PC-3 (cell line): ENCODE results near the gene XG. TPM values are rescaled to one million over a fixed set of nuclear protein-coding genes. Genes with fewer than 3 reads are reported as not detected.

ENCODE experiments used
- ATAC-seq: fragments of 200-7000 bp; cut with Tn5 transposase; 2 replicates; pipeline ENCODE4 v1.9.1; 2020; ENCODE audit warnings: mild to moderate bottlenecking, moderate library complexity
- BruUV-seq: library from RNA; stranded (reverse); fragments of 400-500 nt; replicated peaks from 2 replicates; lab custom pipeline; 2021; lab: Mats Ljungman, UMichigan
- CTCF ChIA-PET: fragments of 300-600 bp; sonication (Branson Sonifier 250); formaldehyde crosslinking; loops from one replicate; lab custom pipeline; 2022; ENCODE audit warnings: antibody characterized with exemption; lab: Charles Lee
- POLR2A ChIA-PET: fragments of 300-600 bp; sonication (Branson Sonifier 250); formaldehyde crosslinking; loops from one replicate; lab custom pipeline; 2022; ENCODE audit warnings: antibody characterized with exemption; ENCODE audit not compliant: unreplicated experiment; lab: Charles Lee
- DNase-seq: peaks from one replicate; pipeline ENCODE4 v3.0.0-alpha.2; 2015
- H2AFZ ChIP-seq: fragments of 300-600 bp; sonication (generic); 2 replicates; pipeline ENCODE4 v1.6.0; 2016; ENCODE audit warnings: antibody characterized with exemption, low read length
- H3F3A ChIP-seq: fragments of 300-600 bp; sonication (generic); one replicate; pipeline ENCODE4 v1.6.0; 2017; ENCODE audit warnings: antibody characterized with exemption, low read length, control low read depth, mild to moderate bottlenecking; ENCODE audit not compliant: unreplicated experiment
- H3K27ac ChIP-seq: fragments of 300-600 bp; sonication (generic); 2 replicates; pipeline ENCODE4 v1.5.1; 2016; ENCODE audit warnings: mild to moderate bottlenecking, low read length
- H3K27me3 ChIP-seq: fragments of 300-600 bp; sonication (generic); 2 replicates; pipeline ENCODE4 v1.6.1; 2016; ENCODE audit warnings: low read length, mixed read lengths
- H3K36me3 ChIP-seq: fragments of 300-600 bp; sonication (generic); 2 replicates; pipeline ENCODE4 v1.6.1; 2016; ENCODE audit warnings: low read depth, mixed run types, low read length, mixed read lengths
- H3K4me1 ChIP-seq: fragments of 300-600 bp; sonication (generic); 2 replicates; pipeline ENCODE4 v1.5.1; 2016; ENCODE audit warnings: low read length; ENCODE audit not compliant: insufficient read depth
- H3K4me2 ChIP-seq: fragments of 300-600 bp; sonication (generic); 2 replicates; pipeline ENCODE4 v1.6.0; 2016; ENCODE audit warnings: low read length
- H3K4me3 ChIP-seq: fragments of 300-600 bp; sonication (generic); 2 replicates; pipeline ENCODE4 v1.5.1; 2016; ENCODE audit warnings: mild to moderate bottlenecking, low read length, mixed read lengths
- H3K79me2 ChIP-seq: fragments of 300-600 bp; sonication (generic); 2 replicates; pipeline ENCODE4 v1.6.1; 2017; ENCODE audit warnings: low read length, mixed read lengths
- H3K9ac ChIP-seq: fragments of 300-600 bp; sonication (generic); 2 replicates; pipeline ENCODE4 v1.6.0; 2016; ENCODE audit warnings: mild to moderate bottlenecking, low read length
- H3K9me2 ChIP-seq: fragments of 300-600 bp; sonication (generic); replicated peaks from 2 replicates; pipeline ENCODE4 v1.6.1; 2016; ENCODE audit warnings: mixed run types, low read length, mixed read lengths
- H3K9me3 ChIP-seq: fragments of 300-600 bp; sonication (generic); 2 replicates; pipeline ENCODE4 v1.6.1; 2016; ENCODE audit warnings: low read length, mixed read lengths
- H4K20me1 ChIP-seq: fragments of 300-600 bp; sonication (generic); 2 replicates; pipeline ENCODE4 v1.6.1; 2016; ENCODE audit warnings: low read length, mixed read lengths
- CTCF ChIP-seq: fragments of 300-600 bp; sonication (generic); conservative IDR thresholded peaks from 2 replicates; pipeline ENCODE4 v1.5.1; 2017; ENCODE audit warnings: antibody characterized with exemption, low read depth, mild to moderate bottlenecking, low read length
- EZH2 ChIP-seq: fragments of 300-600 bp; sonication (generic); IDR thresholded peaks from one replicate; pipeline ENCODE4 v1.6.1; 2017; ENCODE audit warnings: antibody characterized with exemption, mild to moderate bottlenecking, low read length; ENCODE audit not compliant: unreplicated experiment
- EZH2phosphoT487 ChIP-seq: fragments of 300-600 bp; sonication (generic); IDR thresholded peaks from 2 replicates; pipeline ENCODE4 v1.6.1; 2018; ENCODE audit warnings: mild to moderate bottlenecking, antibody characterized with exemption, low read length, borderline replicate concordance
- intact Hi-C: fragments of 100-400 bp; cut with micrococcal nuclease; formaldehyde crosslinking; loops from 2 replicates; pipeline ENCODE4 v1.9.0; 2023
- total RNA-seq: library from RNA; depleted of rRNA; stranded (reverse); fragments of >200 nt; gene quantifications from 2 replicates; pipeline ENCODE4 v1.2.3, GENCODE V29; 2014

XG gene
- total RNA-seq, 1 experiment from 2014 or later: not detected

GRCh38 chrX:2732076-2732475 lies 19.8 kb upstream of the XG start:
- no peaks in the 10 kb centered on the region for H3K9me2 ChIP-seq
- CTCF ChIA-PET: no interaction called here
- intact Hi-C loops: no loop called here

GRCh38 chrX:2732649-2733048 lies 19.2 kb upstream of the XG start:
- Histone ChIP-seq H3K4me2 (no peak overlapping the region), H3K27ac (no peak overlapping the region), H3K79me2 (no peaks in the 10 kb centered on the region), H3F3A (no peaks in the 10 kb centered on the region), H2AFZ (no peak overlapping the region), H3K9ac (no peak overlapping the region), H3K36me3 (no peaks in the 10 kb centered on the region), H3K27me3 (no peaks in the 10 kb centered on the region), H4K20me1 (no peaks in the 10 kb centered on the region), H3K9me3 (no peaks in the 10 kb centered on the region), H3K9me2 (no peaks in the 10 kb centered on the region), H3K4me1 (no peaks in the 10 kb centered on the region), H3K4me3 (no peak overlapping the region)
- no peak for TF ChIP-seq CTCF
- no peak for TF ChIP-seq EZH2
- TF ChIP-seq EZH2phosphoT487: no peak
- ChIA-PET CTCF (no interaction called here), POLR2A (no interaction called here)
- DNase-seq (no peak), ATAC-seq (no peak)
- no TSS peak for BruUV-seq
- intact Hi-C loops: no loop called here

More at GRCh38 chrX:2732076-2732475, 19.8 kb upstream of the XG start:
- POLR2A ChIA-PET: no interaction called here
- Histone ChIP-seq H3F3A (no peaks in the 10 kb centered on the region), H3K9ac (no peak overlapping the region), H3K4me3 (no peak overlapping the region), H3K36me3 (no peaks in the 10 kb centered on the region), H3K27me3 (no peaks in the 10 kb centered on the region), H2AFZ (no peak overlapping the region), H3K27ac (no peak overlapping the region), H3K9me3 (no peaks in the 10 kb centered on the region), H3K4me2 (no peak overlapping the region), H3K79me2 (no peaks in the 10 kb centered on the region), H4K20me1 (no peaks in the 10 kb centered on the region), H3K4me1 (no peaks in the 10 kb centered on the region)
- DNase-seq: no peak
- no peak for TF ChIP-seq CTCF
- TF ChIP-seq EZH2phosphoT487: no peak
- TF ChIP-seq EZH2: no peak
- no peak for ATAC-seq
- BruUV-seq: no TSS peak

GRCh38 chrX:2733286-2733685 lies 18.6 kb upstream of the XG start:
- BruUV-seq: no TSS peak

More at GRCh38 chrX:2733286-2733685, 18.6 kb upstream of the XG start:
- H4K20me1 ChIP-seq: no peaks in the 10 kb centered on the region
- no peaks in the 10 kb centered on the region for H3K9me3 ChIP-seq
- no peak for TF ChIP-seq EZH2
- TF ChIP-seq EZH2phosphoT487: no peak
- TF ChIP-seq CTCF: no peak
- no peak overlapping the region for H3K27ac ChIP-seq
- ChIA-PET CTCF (no interaction called here), POLR2A (no interaction called here)
- H3K4me1 ChIP-seq: no peaks in the 10 kb centered on the region
- H3K4me2 ChIP-seq: no peak overlapping the region
- no peak for ATAC-seq
- no peak overlapping the region for H2AFZ ChIP-seq
- no peaks in the 10 kb centered on the region for H3K27me3 ChIP-seq
- no peaks in the 10 kb centered on the region for H3K79me2 ChIP-seq
- H3F3A ChIP-seq: no peaks in the 10 kb centered on the region
- intact Hi-C loops: no loop called here
- H3K4me3 ChIP-seq: no peak overlapping the region
- no peaks in the 10 kb centered on the region for H3K36me3 ChIP-seq
- DNase-seq: no peak
- H3K9ac ChIP-seq: no peak overlapping the region
- H3K9me2 ChIP-seq: no peaks in the 10 kb centered on the region
